HG02852 (cell line): ENCODE data around the gene ZNF839.
A peak's percentile ranks its signal among the peaks of the same experiment; 100 is the strongest.
"Not testable (repeated sequence)": the region's sequence is repeated elsewhere in the genome, so short reads cannot be mapped to it uniquely, and the experiment has no call there.

ENCODE experiments used
- ATAC-seq: cut with Tn5 transposase; IDR thresholded peaks from one replicate; pipeline ENCODE4 v1.9.1; 2021; ENCODE audit warnings: mild to moderate bottlenecking, moderate library complexity; ENCODE audit not compliant: unreplicated experiment

Gene ZNF839

DNA sequence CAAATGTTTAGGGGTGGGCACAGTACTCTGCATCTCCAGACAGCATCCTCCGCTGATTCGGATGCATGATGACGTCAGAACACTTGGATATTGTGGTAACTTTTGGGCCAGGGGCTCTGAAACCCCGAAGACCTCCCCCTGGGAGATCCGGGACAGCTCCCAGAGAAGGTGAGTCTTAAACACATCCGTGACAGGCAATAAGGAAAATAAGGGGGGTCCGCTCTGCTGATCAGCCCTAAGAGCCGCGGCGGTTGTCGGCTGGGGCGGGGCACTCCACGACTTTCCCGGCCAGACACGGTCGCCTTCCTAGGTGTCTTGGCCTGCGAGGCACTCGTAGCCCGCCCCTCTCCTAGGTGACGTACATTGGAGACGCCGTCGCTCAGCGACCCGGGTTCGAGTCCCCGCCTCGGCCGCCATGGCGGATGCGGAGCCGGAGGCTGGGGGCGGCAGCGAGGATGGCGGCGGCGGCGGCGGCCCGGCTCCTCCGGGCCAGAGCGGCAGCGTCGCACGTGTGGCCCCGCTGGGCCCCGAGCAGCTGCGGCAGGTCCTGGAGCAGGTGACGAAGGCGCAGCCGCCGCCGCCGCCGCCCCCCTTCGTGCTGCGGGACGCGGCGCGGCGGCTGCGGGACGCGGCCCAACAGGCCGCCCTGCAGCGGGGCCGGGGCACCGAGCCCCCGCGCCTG lies at the start of gene ZNF839:
TSS of gene ZNF839 (plus strand) at position 396 of the 682 bp plus-strand sequence. CDS start at position 416, 20 bp downstream.
- peak; percentile 59 for ATAC-seq

GRCh38 chr14:102272392-102272791 lies 47.2 kb upstream of the ZNF839 start:
- no peak for ATAC-seq

- no peak for ATAC-seq
Measured at GRCh38 chr14:102275866-102276265, 43.7 kb upstream of the ZNF839 start.

DNA sequence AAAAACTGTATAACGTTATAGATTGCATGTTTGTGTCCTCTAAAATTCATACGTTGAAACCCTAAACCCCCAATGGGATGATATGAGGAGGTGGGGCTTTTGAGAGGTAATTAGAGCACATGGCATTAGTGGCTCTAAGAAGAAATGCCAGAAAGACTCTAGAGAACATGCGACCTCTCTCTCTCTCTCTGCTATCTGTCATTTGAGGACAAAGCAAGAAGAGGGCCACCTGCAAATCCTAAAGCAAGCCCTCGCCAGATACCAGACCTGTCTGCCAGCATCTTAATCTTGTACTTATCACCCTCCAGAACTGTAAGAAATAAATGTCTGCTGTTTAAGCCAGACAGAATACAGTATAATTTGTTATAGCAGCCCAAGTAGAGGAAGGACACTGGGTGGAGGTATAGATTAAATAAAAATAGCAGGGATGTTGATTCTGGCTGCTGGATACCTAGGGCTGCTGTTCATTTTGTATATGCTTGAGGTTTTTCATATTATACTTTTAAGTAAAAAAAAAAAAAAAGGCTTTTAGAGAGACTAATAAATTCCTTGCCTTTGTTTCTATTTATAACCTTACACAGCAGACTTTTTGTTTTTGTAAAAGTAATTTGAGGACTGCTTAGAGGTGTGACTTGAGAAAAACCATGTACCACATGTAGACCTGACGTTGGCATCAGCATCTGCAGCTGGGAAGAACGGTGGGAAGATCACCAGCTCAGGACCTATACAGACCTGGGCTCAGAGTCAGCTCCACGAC lies 41.5 kb upstream of the ZNF839 start:
- no peak for ATAC-seq

DNA sequence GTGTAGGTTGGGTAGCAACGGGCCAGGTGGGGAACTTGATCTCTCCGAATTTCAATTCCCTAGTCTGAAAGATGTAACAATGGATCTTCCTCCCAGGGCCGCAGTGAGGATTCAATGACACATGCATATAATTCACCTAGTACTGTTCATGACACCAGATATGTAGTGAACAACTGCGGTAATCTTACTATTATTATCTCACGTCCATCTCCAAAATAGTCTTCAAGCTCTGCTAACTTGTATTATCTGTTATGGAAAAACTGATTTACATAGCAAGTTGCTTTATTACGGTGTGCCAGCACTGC lies 41.0 kb upstream of the ZNF839 start:
- ATAC-seq: no peak

GRCh38 chr14:102279282-102279681 lies 40.3 kb upstream of the ZNF839 start:
- ATAC-seq: no peak

GRCh38 chr14:102279688-102280348 lies 39.7 kb upstream of the ZNF839 start:
- no peak for ATAC-seq

DNA sequence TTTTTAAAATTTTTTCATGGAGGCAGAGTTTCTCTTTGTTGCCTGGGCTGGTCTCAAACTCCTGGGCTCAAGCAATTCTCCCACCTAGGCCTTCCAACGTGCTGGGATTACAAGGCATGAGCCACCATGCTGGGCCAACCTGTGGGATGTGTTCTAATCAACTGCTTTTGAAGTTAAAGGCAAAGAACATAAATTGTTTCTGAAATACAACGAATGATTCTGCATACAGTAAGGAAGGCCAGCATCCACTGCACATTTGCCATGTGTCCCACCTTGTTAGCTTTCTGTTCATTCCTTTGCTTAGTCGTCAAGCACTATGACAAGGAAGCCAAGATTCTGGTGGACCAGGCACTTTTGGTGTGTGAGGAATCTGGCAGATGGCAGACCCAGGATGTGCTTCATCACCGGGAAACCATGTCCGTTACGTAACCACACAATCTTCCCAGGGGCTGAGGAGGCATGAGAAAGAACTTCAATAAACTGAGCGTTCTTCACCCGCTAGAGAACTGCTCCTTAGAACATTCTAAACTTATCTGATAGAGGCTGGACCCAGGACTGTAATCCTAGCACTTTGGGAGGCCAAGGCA lies 39.1 kb upstream of the ZNF839 start:
- no peak for ATAC-seq

GRCh38 chr14:102282751-102283465 lies 36.6 kb upstream of the ZNF839 start:
- no peak for ATAC-seq

- no peak for ATAC-seq
Measured at GRCh38 chr14:102283631-102284129, 35.9 kb upstream of the ZNF839 start.

GRCh38 chr14:102285106-102285505 lies 34.4 kb upstream of the ZNF839 start:
- ATAC-seq: no peak

GRCh38 chr14:102288139-102288538 lies 31.4 kb upstream of the ZNF839 start:
- ATAC-seq: no peak

DNA sequence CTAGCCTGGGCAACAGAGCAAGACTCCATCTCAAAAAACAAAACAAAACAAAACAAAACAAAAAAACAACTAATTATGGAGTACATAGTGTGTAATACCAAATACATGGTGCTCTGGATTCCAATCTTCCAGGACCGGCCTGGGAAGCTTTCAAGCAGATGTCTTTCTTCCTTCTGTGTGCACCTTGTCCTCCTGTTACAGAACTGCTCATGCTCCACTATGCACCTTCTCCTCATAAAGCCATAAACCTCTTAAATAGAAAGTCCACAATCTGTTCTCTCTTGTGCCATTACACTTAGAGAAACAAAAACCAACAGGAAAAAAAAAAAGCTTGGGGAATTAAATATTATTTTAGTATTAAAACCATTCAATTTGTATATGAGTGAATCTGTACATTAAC lies 27.1 kb upstream of the ZNF839 start:
- no peak for ATAC-seq

DNA sequence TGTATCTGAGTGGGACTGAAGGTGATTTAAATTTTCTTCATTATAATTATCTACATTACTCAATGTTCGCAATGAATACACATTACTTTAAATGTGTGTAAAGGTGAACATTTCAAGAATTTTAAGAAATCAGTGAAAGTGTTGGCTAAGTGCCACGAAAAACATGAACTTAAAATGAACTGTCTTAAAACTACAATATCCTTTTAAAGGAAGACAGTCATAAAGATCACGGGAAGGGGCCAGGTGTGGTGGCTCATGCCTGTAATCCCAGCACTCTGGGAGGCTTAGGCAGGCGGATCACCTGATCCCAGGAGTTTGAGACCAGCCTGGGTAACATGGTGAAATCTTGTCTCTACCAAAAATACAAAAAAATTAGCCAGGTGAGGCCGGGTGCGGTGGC lies 25.8 kb upstream of the ZNF839 start:
- no peak for ATAC-seq

DNA sequence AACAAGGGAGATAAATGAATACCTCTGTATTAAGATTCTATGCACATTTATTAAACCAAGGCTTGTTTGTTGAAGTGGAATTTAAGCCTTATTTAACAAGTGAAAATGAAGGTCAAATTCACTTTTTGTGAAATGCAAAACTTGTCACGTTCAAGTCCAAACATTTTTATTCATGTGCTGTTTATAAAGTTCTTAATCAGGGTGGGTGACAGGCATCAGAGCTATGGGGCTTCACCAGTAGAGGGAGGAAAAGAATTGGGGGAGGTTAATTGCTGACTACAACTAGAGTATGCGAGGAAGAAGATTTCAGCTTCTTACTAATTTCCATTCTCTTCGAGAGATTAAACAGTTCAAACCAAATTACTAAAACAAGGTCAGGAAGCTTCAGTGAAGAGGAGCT lies 24.3 kb upstream of the ZNF839 start:
- ATAC-seq: no peak

DNA sequence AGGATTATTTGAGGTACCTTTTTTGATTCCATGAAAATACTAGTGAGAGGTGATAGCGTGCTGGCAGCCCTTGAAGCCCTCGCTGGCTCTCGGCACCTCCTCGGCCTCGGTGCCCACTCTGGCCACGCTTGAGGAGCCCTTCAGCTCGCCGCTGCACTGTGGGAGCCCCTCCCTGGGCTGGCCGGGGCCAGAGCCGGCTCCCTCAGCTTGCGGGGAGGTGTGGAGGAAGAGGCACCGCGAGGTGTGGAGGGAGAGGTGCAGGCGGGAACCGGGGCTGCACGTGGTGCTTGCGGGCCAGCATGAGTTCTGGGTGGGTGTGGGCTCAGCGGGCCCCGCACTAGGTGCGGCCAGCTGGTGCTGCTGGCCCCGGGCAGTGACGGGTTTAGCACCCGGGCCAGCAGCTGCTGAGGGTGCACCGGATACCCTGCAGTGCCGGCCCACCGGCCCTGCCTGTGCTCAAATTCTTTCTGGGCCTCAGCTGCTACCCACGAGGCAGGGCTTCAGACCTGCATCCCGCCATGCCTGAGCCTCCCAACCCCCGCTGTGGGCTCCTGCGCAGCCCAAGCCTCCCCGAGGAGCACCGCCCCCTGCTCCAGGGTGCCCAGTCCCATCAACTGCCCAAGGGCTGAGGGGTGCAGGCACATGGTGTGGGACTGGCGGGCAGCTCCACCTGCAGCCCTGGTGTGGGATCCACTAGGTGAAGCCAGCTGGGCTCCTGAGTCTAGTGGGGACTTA lies 21.9 kb upstream of the ZNF839 start:
- no peak for ATAC-seq

GRCh38 chr14:102298303-102299070 lies 21.1 kb upstream of the ZNF839 start:
- not testable (repeated sequence) for ATAC-seq

DNA sequence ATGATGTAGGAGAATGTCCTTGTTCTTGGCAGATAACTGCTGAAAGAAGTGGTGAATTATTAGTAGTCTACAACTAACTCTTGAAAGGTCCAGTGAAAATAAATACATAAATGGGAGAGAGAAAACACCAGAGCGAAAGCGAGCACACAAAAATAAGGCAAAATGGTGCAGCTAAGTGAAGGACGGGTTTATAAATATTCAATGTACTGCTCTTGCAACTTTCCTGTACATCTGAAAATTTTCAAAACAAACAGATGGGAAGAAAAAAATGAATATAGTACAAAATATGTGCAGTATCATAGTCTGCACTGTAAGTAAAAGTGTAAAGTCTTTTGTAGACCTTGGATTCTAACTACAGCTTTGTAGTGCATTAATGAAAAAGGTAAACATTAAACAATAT lies 15.9 kb upstream of the ZNF839 start:
- ATAC-seq: no peak
